Mesothelial cell of epicardium (in vitro differentiated cells): ENCODE results near the gene PEX7. TPM values are rescaled to one million over a fixed set of nuclear protein-coding genes. Genes with fewer than 3 reads are reported as not detected.
"Not testable (repeated sequence)": the region's sequence is repeated elsewhere in the genome, so short reads cannot be mapped to it uniquely, and the experiment has no call there.

ENCODE experiments used
- DNase-seq, 2 experiments: peaks; one replicate each; pipeline ENCODE4 v3.0.0; 2021; ENCODE audit warnings: low spot score in 2 of 2; ENCODE audit not compliant: unreplicated experiment in 2 of 2
- H3K27ac Mint-ChIP-seq: 2 replicates; pipeline ENCODE4 v1.8.0; 2021; ENCODE audit warnings: mixed read lengths
- H3K27me3 Mint-ChIP-seq: 2 replicates; pipeline ENCODE4 v1.8.0; 2021; ENCODE audit warnings: low read depth, mixed read lengths
- H3K36me3 Mint-ChIP-seq: 2 replicates; pipeline ENCODE4 v1.8.0; 2021; ENCODE audit warnings: mixed read lengths
- H3K4me1 Mint-ChIP-seq: 2 replicates; pipeline ENCODE4 v1.8.0; 2021; ENCODE audit warnings: mixed read lengths
- H3K4me3 Mint-ChIP-seq: 2 replicates; pipeline ENCODE4 v1.8.0; 2021; ENCODE audit warnings: mild to moderate bottlenecking, moderate library complexity, mixed read lengths
- H3K9me3 Mint-ChIP-seq: 2 replicates; pipeline ENCODE4 v1.8.0; 2021; ENCODE audit warnings: mixed read lengths
- CTCF ChIP-seq: fragments of 200-600 bp; sonication (generic); IDR thresholded peaks from one replicate; pipeline ENCODE4 v1.5.0; 2021; ENCODE audit warnings: antibody characterized with exemption; ENCODE audit not compliant: unreplicated experiment
- total RNA-seq: library from RNA; stranded (reverse); gene quantifications from 3 replicates; pipeline ENCODE4 v1.2.1, GENCODE V29; 2021

Gene PEX7
- total RNA-seq, 1 donor from 2014 or later, result 8.3 TPM

GRCh38 chr6:136826216-136826615, 3.8 kb downstream of the PEX7 start:
- peaks cover 15% of the 10 kb centered on the region for H3K4me1 Mint-ChIP-seq
- DNase-seq, result no peak
- H3K36me3 Mint-ChIP-seq, result peaks cover 44% of the 10 kb centered on the region
- no peak for TF ChIP-seq CTCF
- H3K27me3 Mint-ChIP-seq, result no peaks in the 10 kb centered on the region
- no peak overlapping the region for H3K4me3 Mint-ChIP-seq
- peaks cover 8% of the 10 kb centered on the region for H3K9me3 Mint-ChIP-seq
- no peak overlapping the region for H3K27ac Mint-ChIP-seq

- Mint-ChIP-seq H3K4me3 (no peak overlapping the region), H3K36me3 (peaks cover 58% of the 10 kb centered on the region), H3K4me1 (no peaks in the 10 kb centered on the region), H3K27me3 (no peaks in the 10 kb centered on the region), H3K9me3 (peaks cover 27% of the 10 kb centered on the region), H3K27ac (no peak overlapping the region)
- DNase-seq, result no peak
- no peak for TF ChIP-seq CTCF
These were observed 9.6 kb downstream of the PEX7 start for GRCh38 chr6:136831873-136832562.

- H3K36me3 Mint-ChIP-seq, result peaks cover 1% of the 10 kb centered on the region
- H3K9me3 Mint-ChIP-seq, result no peaks in the 10 kb centered on the region
- H3K4me3 Mint-ChIP-seq, result no peak overlapping the region
- H3K4me1 Mint-ChIP-seq, result no peaks in the 10 kb centered on the region
- no peak for DNase-seq
- TF ChIP-seq CTCF, result no peak
- H3K27ac Mint-ChIP-seq, result no peak overlapping the region
- no peaks in the 10 kb centered on the region for H3K27me3 Mint-ChIP-seq
These were observed 18.0 kb downstream of the PEX7 start for GRCh38 chr6:136840276-136841001.

- H3K4me1 Mint-ChIP-seq, result no peaks in the 10 kb centered on the region
- DNase-seq, result no peak
- peaks cover 15% of the 10 kb centered on the region for H3K36me3 Mint-ChIP-seq
- no peaks in the 10 kb centered on the region for H3K27me3 Mint-ChIP-seq
- TF ChIP-seq CTCF, result no peak
- peaks cover 4% of the 10 kb centered on the region for H3K9me3 Mint-ChIP-seq
- H3K4me3 Mint-ChIP-seq, result no peak overlapping the region
- no peak overlapping the region for H3K27ac Mint-ChIP-seq
These were observed 20.8 kb downstream of the PEX7 start for GRCh38 chr6:136843210-136843609.

- Mint-ChIP-seq H3K27ac (no peak overlapping the region), H3K36me3 (peaks cover 40% of the 10 kb centered on the region), H3K9me3 (peaks cover 24% of the 10 kb centered on the region), H3K27me3 (no peaks in the 10 kb centered on the region), H3K4me1 (no peaks in the 10 kb centered on the region), H3K4me3 (no peak overlapping the region)
- DNase-seq, result no peak
- peak; percentile 80 for TF ChIP-seq CTCF
These were observed 23.7 kb downstream of the PEX7 start for GRCh38 chr6:136846046-136846445.

GRCh38 chr6:136846477-136846876, 24.1 kb downstream of the PEX7 start:
- not testable (repeated sequence) for H3K4me1 Mint-ChIP-seq, H3K27ac Mint-ChIP-seq, H3K27me3 Mint-ChIP-seq, H3K4me3 Mint-ChIP-seq, DNase-seq
- Mint-ChIP-seq H3K9me3 (peaks cover 24% of the 10 kb centered on the region), H3K36me3 (peaks cover 40% of the 10 kb centered on the region)

GRCh38 chr6:136849979-136850563, 27.7 kb downstream of the PEX7 start:
- not testable (repeated sequence) for H3K4me3 Mint-ChIP-seq, H3K27ac Mint-ChIP-seq, H3K27me3 Mint-ChIP-seq, H3K4me1 Mint-ChIP-seq, DNase-seq
- Mint-ChIP-seq H3K36me3 (peaks cover 49% of the 10 kb centered on the region), H3K9me3 (peaks cover 29% of the 10 kb centered on the region)
